Effector memory CD8-positive, alpha-beta T cell (primary cell): ENCODE data around the gene MDM2.

ENCODE experiments used
- ATAC-seq: fragments of 150-1000 bp; cut with Tn5 transposase; replicated peaks from 2 replicates; pipeline ENCODE4 v1.10.0; 2021; ENCODE audit warnings: mild to moderate bottlenecking, moderate library complexity
- DNase-seq, 3 experiments: peaks; one replicate each; pipeline ENCODE4 v3.0.0; 2021
- H3K27ac Mint-ChIP-seq, 2 donors: one replicate each; pipeline ENCODE4 v1.8.0; 2022; ENCODE audit warnings: mild to moderate bottlenecking in 2 of 2, mixed read lengths in 2 of 2, moderate library complexity in 2 of 2
- H3K27me3 Mint-ChIP-seq, 2 donors: one replicate each; pipeline ENCODE4 v1.8.0; 2022; ENCODE audit warnings: mixed read lengths in 2 of 2
- H3K36me3 Mint-ChIP-seq: one replicate; pipeline ENCODE4 v1.8.0; 2022; ENCODE audit warnings: mild to moderate bottlenecking, moderate library complexity, mixed read lengths; ENCODE audit not compliant: insufficient read depth
- H3K4me1 Mint-ChIP-seq, 2 donors: one replicate each; pipeline ENCODE4 v1.8.0; 2022; ENCODE audit warnings: low read depth in 2 of 2, mixed read lengths in 2 of 2
- H3K4me3 Mint-ChIP-seq, 2 donors: one replicate each; pipeline ENCODE4 v1.8.0; 2022; ENCODE audit warnings: mild to moderate bottlenecking in 2 of 2, mixed read lengths in 2 of 2, moderate library complexity in 2 of 2
- H3K9me3 Mint-ChIP-seq, 2 donors: one replicate each; pipeline ENCODE4 v1.8.0; 2022; ENCODE audit warnings: mixed read lengths in 2 of 2

Gene MDM2

DNA sequence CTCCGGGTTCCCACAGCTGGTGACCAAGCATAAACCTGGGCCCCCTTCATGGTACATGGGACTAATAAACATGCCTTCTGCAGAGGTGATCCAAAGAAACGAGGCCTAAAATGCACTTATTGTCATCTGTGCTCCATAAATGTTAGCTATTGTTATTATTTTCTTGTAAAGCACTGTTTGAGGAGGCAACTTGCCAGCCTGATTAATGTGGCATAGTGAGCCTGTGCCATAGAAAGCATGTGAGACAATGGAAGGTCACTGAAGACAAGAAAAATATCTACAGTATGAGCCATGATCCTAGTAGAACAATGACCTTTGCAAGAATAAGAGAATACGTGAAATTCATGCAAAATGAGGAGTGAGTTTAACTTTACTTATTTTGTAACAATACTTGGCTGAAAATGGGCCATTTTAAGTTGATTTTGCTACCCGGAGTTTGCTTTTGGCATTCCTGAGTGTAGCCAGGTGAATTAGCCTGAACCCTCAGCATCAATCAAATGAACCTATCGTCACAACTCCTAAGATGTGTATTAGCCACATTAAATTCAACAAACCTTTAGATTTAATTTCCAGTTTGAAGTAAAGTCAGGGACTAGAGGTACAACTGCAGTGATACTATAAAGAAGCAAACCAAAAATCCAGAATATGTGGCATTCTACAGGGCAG, 72.8 kb downstream of the MDM2 start:
- H3K4me3 Mint-ChIP-seq, result no peak overlapping the region
- H3K27ac Mint-ChIP-seq, result no peak overlapping the region
- H3K4me1 Mint-ChIP-seq, result no peaks in the 10 kb centered on the region
- H3K27me3 Mint-ChIP-seq, result peaks cover 28 to 38% of the 10 kb centered on the region in 2 donors
- ATAC-seq (no peak), DNase-seq (no peak)
- no peaks in the 10 kb centered on the region for H3K36me3 Mint-ChIP-seq
- peaks cover 0 to 3% of the 10 kb centered on the region in 2 donors for H3K9me3 Mint-ChIP-seq

DNA sequence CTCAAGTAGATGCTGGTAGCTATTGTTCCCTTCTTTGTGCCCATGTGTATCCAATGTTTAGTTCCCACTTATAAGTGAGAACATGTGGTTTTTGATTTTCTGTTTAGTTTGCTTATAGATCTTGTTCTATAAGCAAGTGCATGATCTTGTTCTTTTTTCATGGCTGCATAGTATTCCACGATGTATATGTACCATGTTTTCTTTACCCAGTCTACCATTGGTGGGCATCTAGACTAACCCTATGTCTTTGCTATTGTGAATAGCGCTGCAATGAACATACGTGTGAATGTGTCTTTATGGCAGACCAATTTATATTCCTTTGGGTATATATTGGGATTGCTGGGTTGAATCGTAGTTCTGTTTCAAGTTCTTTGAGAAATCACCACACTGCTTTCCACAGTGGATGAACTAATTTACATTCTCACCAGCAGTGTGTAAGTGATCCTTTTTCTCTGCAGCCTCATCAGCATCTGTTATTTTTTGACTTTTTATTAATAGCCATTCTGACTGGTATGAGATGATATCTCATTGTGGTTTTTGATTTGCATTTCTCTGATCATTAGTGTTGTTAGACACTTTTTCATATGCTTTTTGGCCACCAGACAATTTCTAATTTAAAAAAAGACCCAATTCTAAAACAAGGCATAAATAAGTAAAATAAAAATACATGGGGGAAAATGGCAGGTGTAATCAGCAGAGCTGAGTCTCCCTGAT, 74.4 kb downstream of the MDM2 start:
- Mint-ChIP-seq H3K9me3 (peaks cover 0 to 3% of the 10 kb centered on the region in 2 donors), H3K27me3 (peaks cover 15 to 31% of the 10 kb centered on the region in 2 donors), H3K36me3 (no peaks in the 10 kb centered on the region), H3K27ac (no peak overlapping the region), H3K4me1 (no peaks in the 10 kb centered on the region), H3K4me3 (no peak overlapping the region)
- DNase-seq, result no peak
- no peak for ATAC-seq

DNA sequence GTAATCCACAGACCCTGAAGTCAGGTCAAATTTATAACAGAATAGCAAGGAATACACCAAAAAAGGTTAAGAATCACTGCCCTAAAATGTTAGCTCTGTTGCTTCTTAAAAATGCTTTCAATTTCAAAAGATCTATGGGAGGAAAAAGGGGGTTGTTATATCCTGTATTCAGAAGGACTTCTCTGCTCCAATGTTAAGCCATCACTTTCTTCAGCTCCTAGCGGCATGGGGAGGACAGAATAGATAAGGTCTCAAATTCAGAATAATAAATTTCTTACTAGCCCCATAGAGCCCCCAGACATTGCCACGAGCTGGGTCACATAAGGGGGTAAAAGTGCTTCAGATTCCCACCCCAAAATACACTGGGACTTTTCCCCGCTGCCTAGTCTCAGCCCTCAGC, 75.2 kb downstream of the MDM2 start:
- DNase-seq, result no peak
- H3K27me3 Mint-ChIP-seq, result peaks cover 14 to 31% of the 10 kb centered on the region in 2 donors
- ATAC-seq, result no peak
- no peaks in the 10 kb centered on the region for H3K4me1 Mint-ChIP-seq
- H3K9me3 Mint-ChIP-seq, result peaks cover 0 to 3% of the 10 kb centered on the region in 2 donors
- H3K36me3 Mint-ChIP-seq, result no peaks in the 10 kb centered on the region
- no peak overlapping the region for H3K4me3 Mint-ChIP-seq
- no peak overlapping the region for H3K27ac Mint-ChIP-seq

DNA sequence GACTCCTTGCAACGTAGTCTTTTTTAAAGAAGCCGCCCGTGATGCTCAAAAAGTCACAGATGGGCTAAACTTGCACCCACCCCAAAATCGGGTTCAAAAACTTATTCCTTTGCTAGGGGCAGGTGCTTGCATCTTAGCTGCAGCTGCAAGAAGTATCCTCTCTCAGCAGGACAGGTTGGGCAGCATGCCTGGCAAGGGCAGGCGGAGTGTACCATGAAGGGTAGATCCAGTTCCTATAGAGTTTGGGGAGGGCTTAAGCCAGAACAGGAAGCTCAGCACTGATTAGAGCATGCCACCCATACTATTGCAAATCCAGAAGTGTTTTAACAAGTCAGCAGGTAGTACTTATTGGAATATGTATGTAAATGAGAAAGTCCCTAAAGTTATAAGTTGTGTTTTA, 76.3 kb downstream of the MDM2 start:
- H3K27me3 Mint-ChIP-seq, result peaks cover 8 to 31% of the 10 kb centered on the region in 2 donors
- no peak overlapping the region for H3K27ac Mint-ChIP-seq
- peaks cover 0 to 3% of the 10 kb centered on the region in 2 donors for H3K9me3 Mint-ChIP-seq
- ATAC-seq (no peak), DNase-seq (no peak)
- H3K4me1 Mint-ChIP-seq, result no peaks in the 10 kb centered on the region
- H3K4me3 Mint-ChIP-seq, result no peak overlapping the region
- H3K36me3 Mint-ChIP-seq, result no peaks in the 10 kb centered on the region

DNA sequence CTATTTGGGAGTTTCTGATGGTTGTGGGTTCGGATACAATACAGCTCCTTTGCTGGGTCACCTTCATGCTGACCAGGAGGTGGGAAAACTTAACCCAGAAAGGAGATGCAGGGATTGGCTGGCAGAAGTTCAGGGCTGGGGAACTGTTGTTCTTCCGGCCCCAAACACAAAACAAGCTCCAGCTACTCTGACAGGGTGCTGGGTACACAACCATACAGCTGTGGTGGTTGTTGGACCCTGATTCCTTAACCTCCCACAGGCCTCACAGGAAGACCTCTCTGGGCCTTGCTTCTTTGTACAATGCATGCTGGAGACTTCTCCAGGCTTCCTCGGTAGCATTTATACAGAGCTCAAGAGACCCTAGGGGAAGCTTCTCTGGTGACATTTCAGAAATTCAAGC, 77.4 kb downstream of the MDM2 start:
- DNase-seq, result no peak
- ATAC-seq, result no peak
- no peaks in the 10 kb centered on the region for H3K4me1 Mint-ChIP-seq
- no peak overlapping the region for H3K27ac Mint-ChIP-seq
- H3K4me3 Mint-ChIP-seq, result no peak overlapping the region
- H3K36me3 Mint-ChIP-seq, result no peaks in the 10 kb centered on the region
- peaks cover 8 to 31% of the 10 kb centered on the region in 2 donors for H3K27me3 Mint-ChIP-seq
- H3K9me3 Mint-ChIP-seq, result peaks cover 0 to 3% of the 10 kb centered on the region in 2 donors

DNA sequence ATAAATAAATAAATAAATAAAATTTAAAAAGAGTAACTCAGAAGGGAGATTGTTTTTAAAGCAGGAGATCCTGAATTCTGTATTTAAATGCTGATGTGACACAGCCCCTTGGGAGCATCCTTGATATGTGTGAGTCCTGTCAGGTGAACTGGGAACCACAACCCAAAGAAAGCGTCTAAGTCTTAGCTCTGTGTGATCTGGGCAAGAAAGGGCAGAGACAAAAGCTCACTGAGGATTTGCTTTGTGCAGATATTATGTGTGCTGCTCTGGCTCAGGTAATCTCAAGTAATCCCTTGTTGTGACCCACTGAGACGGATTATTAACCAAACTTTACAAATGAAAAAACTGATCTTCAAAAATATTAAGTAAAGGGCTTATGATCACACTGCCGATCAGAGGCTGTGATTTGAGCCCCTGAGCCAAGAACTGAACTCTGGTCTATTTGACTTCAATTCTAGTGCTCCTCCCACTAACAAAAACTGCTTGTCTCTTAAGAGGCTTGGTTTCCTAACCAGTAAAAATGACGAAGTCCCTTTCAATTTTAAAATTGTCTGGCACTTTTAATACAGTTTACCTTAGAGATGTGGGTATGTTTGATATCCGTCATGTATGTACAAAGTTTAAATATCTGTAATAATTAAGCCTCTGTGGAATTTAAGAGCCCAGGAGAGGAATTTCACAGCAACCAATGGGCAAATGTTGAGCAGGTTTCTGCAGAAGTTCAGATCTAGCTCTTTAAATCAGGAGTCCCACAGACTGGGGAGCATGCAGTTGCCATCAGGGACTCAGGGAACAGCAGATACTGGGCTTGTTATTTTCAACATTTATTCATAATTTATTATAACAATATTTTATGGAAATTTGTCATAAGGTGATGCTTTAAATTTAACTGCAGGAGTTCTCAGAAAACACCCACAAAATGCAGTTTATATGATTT, 78.9 kb downstream of the MDM2 start:
- no peak for DNase-seq
- no peaks in the 10 kb centered on the region for H3K4me1 Mint-ChIP-seq
- peaks cover 0 to 3% of the 10 kb centered on the region in 2 donors for H3K9me3 Mint-ChIP-seq
- H3K27me3 Mint-ChIP-seq, result peaks cover 10 to 45% of the 10 kb centered on the region in 2 donors
- no peak overlapping the region for H3K4me3 Mint-ChIP-seq
- H3K27ac Mint-ChIP-seq, result no peak overlapping the region
- no peak for ATAC-seq
- no peaks in the 10 kb centered on the region for H3K36me3 Mint-ChIP-seq

DNA sequence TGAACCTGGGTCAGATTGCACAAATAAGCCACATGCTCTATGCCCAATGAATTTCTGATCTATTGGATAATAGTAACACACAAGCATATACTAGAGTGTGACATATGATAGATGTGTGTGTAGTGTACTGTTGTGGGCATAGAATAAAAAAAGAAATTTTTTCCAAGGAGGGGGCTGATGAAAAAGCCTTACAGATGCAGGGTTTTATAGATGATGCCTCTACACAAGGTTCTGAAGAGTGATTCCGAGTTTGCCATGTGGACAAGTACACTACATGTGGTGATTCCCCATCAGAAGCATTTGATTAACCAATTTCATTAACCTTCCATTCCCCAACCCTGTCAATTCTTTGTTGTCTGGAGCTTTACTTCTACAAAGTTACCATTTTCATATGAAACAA, 79.7 kb downstream of the MDM2 start:
- DNase-seq (no peak), ATAC-seq (no peak)
- no peak overlapping the region for H3K27ac Mint-ChIP-seq
- H3K4me1 Mint-ChIP-seq, result no peaks in the 10 kb centered on the region
- no peak overlapping the region for H3K4me3 Mint-ChIP-seq
- no peaks in the 10 kb centered on the region for H3K36me3 Mint-ChIP-seq
- no peaks in the 10 kb centered on the region for H3K9me3 Mint-ChIP-seq
- H3K27me3 Mint-ChIP-seq, result peaks cover 10 to 48% of the 10 kb centered on the region in 2 donors

DNA sequence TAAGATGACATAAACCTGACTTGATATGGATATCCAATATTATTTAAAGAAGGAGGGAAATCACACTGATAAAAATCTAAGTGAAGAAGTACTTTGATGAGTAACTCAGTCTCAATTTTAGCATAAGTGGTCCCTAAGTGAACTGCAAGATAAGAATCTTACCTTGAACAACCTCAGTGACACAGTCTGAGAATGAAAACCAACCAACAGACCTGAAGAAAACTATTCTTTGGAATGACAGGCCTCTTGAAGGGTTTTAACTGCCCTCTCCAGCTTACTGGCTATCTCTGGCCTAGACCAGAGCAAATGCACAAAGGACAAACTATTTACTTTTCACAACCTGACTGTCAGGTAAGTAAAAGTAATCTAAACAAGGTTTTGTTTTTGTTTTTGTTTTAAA, 80.3 kb downstream of the MDM2 start:
- DNase-seq (no peak), ATAC-seq (no peak)
- Mint-ChIP-seq H3K27ac (no peak overlapping the region), H3K9me3 (no peaks in the 10 kb centered on the region), H3K4me1 (no peaks in the 10 kb centered on the region), H3K4me3 (no peak overlapping the region), H3K27me3 (peaks cover 7 to 46% of the 10 kb centered on the region in 2 donors), H3K36me3 (no peaks in the 10 kb centered on the region)

DNA sequence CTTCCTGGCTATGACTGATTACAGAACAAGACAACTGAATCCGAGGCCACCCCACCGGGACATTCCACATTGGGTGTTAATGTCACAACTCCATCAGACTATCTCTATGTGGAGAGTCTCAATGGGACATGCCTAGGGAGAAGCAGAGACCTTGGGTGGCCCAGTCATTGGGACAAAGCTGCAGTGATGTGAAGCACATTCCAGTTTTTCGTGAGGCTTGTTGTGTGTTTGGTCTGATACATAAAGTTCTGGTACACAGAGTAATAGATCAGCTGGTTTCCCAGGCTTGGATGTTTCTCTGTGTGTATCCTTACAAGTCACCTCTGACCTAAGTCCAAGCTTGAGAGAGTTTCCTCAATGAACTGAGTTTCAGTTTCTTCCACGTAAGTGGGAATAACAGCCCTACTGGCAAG, 82.7 kb downstream of the MDM2 start:
- Mint-ChIP-seq H3K27ac (no peak overlapping the region), H3K9me3 (no peaks in the 10 kb centered on the region), H3K4me3 (no peak overlapping the region), H3K27me3 (peaks cover 15 to 46% of the 10 kb centered on the region in 2 donors), H3K4me1 (no peaks in the 10 kb centered on the region), H3K36me3 (no peaks in the 10 kb centered on the region)
- no peak for ATAC-seq
- DNase-seq, result no peak

DNA sequence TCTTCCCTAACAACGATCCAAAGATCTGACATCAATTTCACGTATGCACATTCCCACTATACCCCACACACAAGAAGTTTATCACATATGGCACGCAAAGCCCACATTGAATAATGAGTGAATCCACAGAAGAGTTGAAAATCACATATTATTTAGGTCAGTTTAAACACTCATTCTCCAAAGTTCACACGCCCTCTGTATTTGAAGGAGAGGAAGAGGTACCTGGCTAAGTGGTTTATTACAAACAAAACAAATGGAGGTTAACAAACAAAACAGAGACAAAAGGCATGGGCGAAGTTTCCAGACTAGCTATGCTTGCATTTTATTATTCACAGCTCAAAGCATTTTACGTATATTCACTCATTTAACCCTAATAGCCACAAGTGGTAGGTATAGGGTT, 83.2 kb downstream of the MDM2 start:
- ATAC-seq (no peak), DNase-seq (no peak)
- Mint-ChIP-seq H3K36me3 (no peaks in the 10 kb centered on the region), H3K4me3 (no peak overlapping the region), H3K9me3 (no peaks in the 10 kb centered on the region), H3K27me3 (peaks cover 19 to 48% of the 10 kb centered on the region in 2 donors), H3K4me1 (peaks cover 0 to 3% of the 10 kb centered on the region in 2 donors), H3K27ac (no peak overlapping the region)

DNA sequence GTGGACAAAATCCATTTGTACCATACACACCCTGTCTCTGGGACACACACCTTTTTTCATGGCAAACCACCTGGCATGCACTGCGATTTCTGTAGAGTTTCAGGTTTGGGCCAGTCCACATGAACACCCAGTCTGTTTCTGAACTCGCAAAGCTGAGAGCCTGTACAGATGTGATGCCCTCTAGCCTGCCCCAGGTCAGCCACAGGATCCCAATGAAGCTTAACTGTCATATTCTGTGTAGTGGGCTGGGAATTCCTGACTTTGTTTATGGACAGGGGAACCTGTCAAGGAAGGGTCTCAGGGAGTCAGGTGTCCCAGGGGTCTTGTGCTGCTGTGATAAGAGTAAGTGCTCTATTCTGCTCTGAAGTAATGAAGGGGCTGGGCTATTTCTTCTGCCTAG, 85.2 kb downstream of the MDM2 start:
- no peaks in the 10 kb centered on the region for H3K36me3 Mint-ChIP-seq
- DNase-seq, result no peak
- ATAC-seq, result no peak
- H3K4me3 Mint-ChIP-seq, result no peak overlapping the region
- H3K27ac Mint-ChIP-seq, result no peak overlapping the region
- peaks cover 31 to 62% of the 10 kb centered on the region in 2 donors for H3K27me3 Mint-ChIP-seq
- H3K9me3 Mint-ChIP-seq, result no peaks in the 10 kb centered on the region
- peaks cover 0 to 3% of the 10 kb centered on the region in 2 donors for H3K4me1 Mint-ChIP-seq

DNA sequence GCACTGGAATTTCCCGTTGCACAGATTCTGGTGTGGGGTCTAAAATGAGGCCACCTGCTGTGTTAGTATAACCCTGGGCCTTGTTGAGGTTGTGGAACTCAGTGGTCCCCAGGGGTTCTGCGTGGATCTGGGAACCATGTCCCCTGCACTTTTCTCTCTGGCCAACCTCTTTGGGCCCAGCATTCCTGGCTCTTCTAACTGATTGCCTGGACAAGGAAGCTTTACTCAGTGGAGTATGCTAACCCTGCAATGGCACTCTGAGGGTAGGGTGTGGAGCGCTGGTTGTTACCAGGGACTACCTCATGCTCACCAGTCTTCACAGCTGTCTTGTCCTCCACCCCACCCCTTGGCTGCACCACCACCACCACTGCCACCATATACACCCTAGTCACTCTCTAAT, 85.8 kb downstream of the MDM2 start:
- Mint-ChIP-seq H3K4me1 (peaks cover 0 to 3% of the 10 kb centered on the region in 2 donors), H3K36me3 (no peaks in the 10 kb centered on the region), H3K27me3 (peaks cover 36 to 63% of the 10 kb centered on the region in 2 donors)

DNA sequence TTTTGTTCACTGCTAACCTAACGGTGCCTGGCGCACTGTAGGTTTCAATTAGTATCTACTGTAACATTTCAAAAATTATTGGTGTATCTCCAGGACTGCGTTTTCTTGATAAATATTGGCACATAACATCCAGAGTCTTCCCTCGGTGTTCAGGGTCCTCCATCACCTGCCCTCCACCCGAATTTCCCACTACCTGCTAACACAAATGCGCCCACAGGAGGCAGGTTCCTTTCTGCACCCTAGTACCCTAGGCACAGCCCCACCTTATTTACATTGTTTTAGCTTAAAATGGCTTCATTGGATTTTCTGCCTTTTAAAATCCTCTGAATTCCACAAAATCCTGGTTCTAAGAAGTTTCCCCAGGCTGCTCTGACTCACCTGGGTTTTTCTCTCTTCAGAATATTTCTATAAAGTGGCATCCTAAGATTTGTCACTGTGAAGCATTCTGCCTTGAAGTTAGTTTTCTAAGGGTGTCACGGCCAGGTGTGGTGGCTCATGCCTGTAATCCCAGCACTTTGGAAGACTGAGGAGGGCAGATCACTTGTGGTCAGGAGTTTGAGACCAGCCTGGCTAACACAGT, 86.4 kb downstream of the MDM2 start:
- Mint-ChIP-seq H3K4me1 (peaks cover 0 to 3% of the 10 kb centered on the region in 2 donors), H3K4me3 (no peak overlapping the region), H3K27me3 (peaks cover 37 to 69% of the 10 kb centered on the region in 2 donors), H3K36me3 (no peaks in the 10 kb centered on the region), H3K27ac (no peak overlapping the region), H3K9me3 (no peaks in the 10 kb centered on the region)
- ATAC-seq, result no peak
- DNase-seq, result no peak

More for the DNA sequence above, 85.8 kb downstream of the MDM2 start:
- Mint-ChIP-seq H3K27ac (no peak overlapping the region), H3K4me3 (no peak overlapping the region), H3K9me3 (no peaks in the 10 kb centered on the region)
- ATAC-seq (no peak), DNase-seq (no peak)
